HG03025 (cell line): ENCODE results near the gene PANK4.

Experiments
- ATAC-seq: cut with Tn5 transposase; IDR thresholded peaks from one replicate; pipeline ENCODE4 v1.9.1; 2021; ENCODE audit warnings: mild to moderate bottlenecking, moderate library complexity; ENCODE audit not compliant: unreplicated experiment, low FRiP score

Gene PANK4

GRCh38 chr1:2546515-2547209, 20.3 kb upstream of the PANK4 start:
- peak; percentile 21 for ATAC-seq

GRCh38 chr1:2545754-2546514, 19.5 kb upstream of the PANK4 start:
- ATAC-seq: peak; percentile 28

- ATAC-seq: no peak
Observed at GRCh38 chr1:2544875-2545640, 18.7 kb upstream of the PANK4 start.

- no peak for ATAC-seq
Observed at GRCh38 chr1:2544093-2544874, 17.9 kb upstream of the PANK4 start.

- no peak for ATAC-seq
Observed at GRCh38 chr1:2543543-2544092, 17.2 kb upstream of the PANK4 start.

- no peak for ATAC-seq
Observed at GRCh38 chr1:2542246-2542915, 16.0 kb upstream of the PANK4 start.

GRCh38 chr1:2541619-2542245, 15.3 kb upstream of the PANK4 start:
- ATAC-seq: no peak

- ATAC-seq: no peak
Observed at GRCh38 chr1:2540816-2541492, 14.6 kb upstream of the PANK4 start.

- ATAC-seq: no peak
Observed at GRCh38 chr1:2539312-2539907, 13.0 kb upstream of the PANK4 start.

GRCh38 chr1:2538872-2539271, 12.5 kb upstream of the PANK4 start:
- ATAC-seq: no peak

GRCh38 chr1:2538376-2538775, 12.0 kb upstream of the PANK4 start:
- ATAC-seq: no peak

GRCh38 chr1:2537784-2538115, 11.4 kb upstream of the PANK4 start:
- no peak for ATAC-seq

- no peak for ATAC-seq
Observed at GRCh38 chr1:2535981-2536380, 9.6 kb upstream of the PANK4 start.

- no peak for ATAC-seq
Observed at GRCh38 chr1:2535455-2535854, 9.1 kb upstream of the PANK4 start.

GRCh38 chr1:2534687-2535441, 8.5 kb upstream of the PANK4 start:
- ATAC-seq: no peak

GRCh38 chr1:2534315-2534686, 7.9 kb upstream of the PANK4 start:
- no peak for ATAC-seq

- no peak for ATAC-seq
Observed at GRCh38 chr1:2533365-2533764, 7.0 kb upstream of the PANK4 start.
